ENCODE results near the gene BTG4. TPM values are rescaled to one million over a fixed set of nuclear protein-coding genes. Genes with fewer than 3 reads are reported as not detected.

BTG4 gene
- total RNA-seq, 6 donors from 2014 or later, result 0.24 to 4.1 (median 1.1) TPM; not detected in 3

DNA sequence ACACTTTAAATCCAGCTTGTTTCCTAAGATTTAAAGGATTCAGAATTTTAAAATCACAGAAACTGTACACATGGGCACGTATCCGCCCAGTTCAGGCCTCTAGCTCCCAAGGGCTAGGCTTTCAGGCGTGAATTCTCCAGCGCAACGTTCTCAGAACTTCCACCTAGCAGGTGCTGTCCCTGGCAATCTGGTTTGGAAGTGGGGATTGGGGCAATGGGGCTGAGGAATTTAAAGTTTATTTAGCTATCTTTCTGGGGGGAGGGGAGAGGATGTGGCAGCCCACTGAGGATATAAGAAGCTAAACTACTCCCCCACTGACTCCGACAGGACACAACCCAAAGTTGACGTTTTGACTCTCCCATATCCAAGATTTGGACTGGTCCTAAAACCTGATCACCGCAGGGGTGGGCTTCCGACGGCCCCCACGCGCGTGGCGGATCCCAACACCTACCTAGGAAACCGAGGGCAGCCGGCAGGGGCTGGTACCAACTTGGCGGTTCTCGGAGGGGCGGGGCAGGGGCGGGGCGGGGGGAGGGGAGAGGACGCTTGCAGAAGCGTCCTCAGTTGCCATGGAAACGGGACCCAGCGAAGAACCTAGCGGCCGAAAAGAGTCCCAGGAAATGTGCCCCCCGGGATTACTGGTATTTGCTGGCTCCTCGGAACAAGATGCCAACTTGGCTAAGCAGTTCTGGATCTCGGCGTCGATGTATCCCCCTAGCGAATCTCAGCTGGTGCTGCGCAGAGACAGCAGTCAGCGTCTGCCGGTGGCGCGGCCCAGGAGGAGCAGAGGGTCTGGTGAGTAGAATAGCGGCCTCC, 2.2 kb upstream of the BTG4 start, which contains the start of gene HOATZ:
Gene HOATZ (plus strand): TSS at position 563 of the 816 bp plus-strand sequence. CDS start 7 bp downstream, at position 570.
- no peak for ATAC-seq (ENCODE audit: low FRiP score in 2 of 2)
- Histone ChIP-seq H3K4me3 (peak within 1 kb of the TSS in 2 of 4 donors; percentile 3 to 11), H3K9me3 (no peaks in the 10 kb centered on the region), H3K27me3 (peaks cover 0 to 22% (median 11%) of the 10 kb centered on the region in 4 donors), H3K36me3 (no peaks in the 10 kb centered on the region), H3K4me1 (peaks cover 11 to 21% (median 17%) of the 10 kb centered on the region in 4 donors), H3K27ac (no peak within 1 kb of the TSS)
- TF ChIP-seq POLR2AphosphoS5 (IDR thresholded peaks at IDR 0.05) (no peak), EP300 (IDR thresholded peaks at IDR 0.05) (no peak)
- DNase-seq, result peak in 1 of 2 donors; percentile 75
- WGBS, 2 donors, result 23 to 29% methylated on average over 27 to 32 of the region's 39 CpGs

DNA sequence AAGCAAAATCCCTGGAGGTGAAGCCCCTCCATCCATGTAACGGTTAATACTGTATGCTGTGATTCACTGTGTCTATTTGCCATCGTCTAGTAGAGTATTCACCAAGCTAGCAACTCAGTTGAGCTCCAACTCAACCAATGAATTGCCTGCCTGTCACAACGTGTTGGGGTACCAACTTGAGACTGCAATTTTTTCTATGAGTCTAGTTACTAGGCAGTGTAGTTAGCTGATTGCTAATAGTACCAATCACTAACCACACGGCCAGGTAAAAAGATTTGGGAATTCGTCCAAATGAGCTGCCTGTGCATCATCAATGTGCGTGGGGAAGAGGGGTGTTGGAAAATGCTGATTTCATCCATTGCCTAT, 1.0 kb upstream of the BTG4 start:
- DNase-seq (no peak), ATAC-seq (ENCODE audit: low FRiP score in 2 of 2) (peak in 1 of 2 donors; percentile 15)
- TF ChIP-seq CTCF (IDR thresholded peaks at IDR 0.05) (no peak), POLR2A (IDR thresholded peaks at IDR 0.05) (no peak), POLR2AphosphoS5 (IDR thresholded peaks at IDR 0.05) (no peak), EP300 (IDR thresholded peaks at IDR 0.05) (no peak)
- Histone ChIP-seq H3K36me3 (no peaks in the 10 kb centered on the region), H3K27ac (no peak overlapping the region), H3K4me1 (peaks cover 11 to 21% (median 17%) of the 10 kb centered on the region in 4 donors), H3K27me3 (peaks cover 0 to 22% (median 11%) of the 10 kb centered on the region in 4 donors), H3K4me3 (peak overlapping the region in 2 of 4 donors; percentile 37 to 52), H3K9me3 (no peaks in the 10 kb centered on the region)
- 34 to 35% methylated on average over 6 of the region's 6 CpGs for WGBS, 2 donors

GRCh38 chr11:111510311-111510710, 1.9 kb downstream of the BTG4 start:
- no peaks in the 10 kb centered on the region for H3K36me3 ChIP-seq
- no peaks in the 10 kb centered on the region for H3K9me3 ChIP-seq
- no peak overlapping the region for H3K27ac ChIP-seq
- peaks cover 0 to 22% (median 11%) of the 10 kb centered on the region in 4 donors for H3K27me3 ChIP-seq
- DNase-seq (no peak), ATAC-seq (ENCODE audit: low FRiP score in 2 of 2) (no peak)
- H3K4me1 ChIP-seq, result peaks cover 11 to 21% (median 17%) of the 10 kb centered on the region in 4 donors
- no peak overlapping the region for H3K4me3 ChIP-seq
- TF ChIP-seq CTCF (IDR thresholded peaks at IDR 0.05), result no peak
- no peak for TF ChIP-seq EP300 (IDR thresholded peaks at IDR 0.05)
- no peak for TF ChIP-seq POLR2AphosphoS5 (IDR thresholded peaks at IDR 0.05)
- no peak for TF ChIP-seq POLR2A (IDR thresholded peaks at IDR 0.05)
- WGBS, 2 donors, result 91 to 100% methylated on average over 1 of the region's 1 CpG

DNA sequence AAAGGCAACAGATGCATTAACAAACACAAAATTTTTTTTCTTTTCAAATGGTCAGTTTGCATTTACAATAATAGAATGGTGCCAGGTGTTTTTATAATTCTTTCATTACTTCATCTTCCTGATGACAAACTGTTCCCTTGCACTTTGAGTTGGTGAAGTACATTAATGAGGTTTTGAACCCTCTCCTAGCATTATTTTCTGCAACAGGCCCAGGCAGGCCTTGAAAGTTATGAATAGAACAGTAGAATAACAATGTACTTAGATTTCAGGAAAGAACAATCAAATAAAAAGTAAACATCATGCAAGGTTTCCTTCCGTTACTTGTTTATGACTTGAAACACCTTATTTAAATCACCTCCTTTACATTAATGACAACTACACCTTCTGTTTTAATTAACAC, 9.6 kb downstream of the BTG4 start:
- no peaks in the 10 kb centered on the region for H3K4me1 ChIP-seq
- DNase-seq, result no peak
- no peaks in the 10 kb centered on the region for H3K9me3 ChIP-seq
- no peak overlapping the region for H3K4me3 ChIP-seq
- no peaks in the 10 kb centered on the region for H3K27me3 ChIP-seq
- WGBS, 2 donors, result 61 to 78% methylated on average over 1 of the region's 1 CpG
- no peak overlapping the region for H3K27ac ChIP-seq
- no peak for TF ChIP-seq EP300 (IDR thresholded peaks at IDR 0.05)
- H3K36me3 ChIP-seq, result no peaks in the 10 kb centered on the region
- ATAC-seq (ENCODE audit: low FRiP score in 2 of 2), result no peak

GRCh38 chr11:111500481-111500880, 11.7 kb downstream of the BTG4 start:
- no peak overlapping the region for H3K4me3 ChIP-seq
- 84% methylated on average over 1 of the region's 1 CpG for WGBS, 2 donors
- no peak overlapping the region for H3K27ac ChIP-seq
- H3K4me1 ChIP-seq, result no peaks in the 10 kb centered on the region
- ATAC-seq (ENCODE audit: low FRiP score in 2 of 2) (no peak), DNase-seq (no peak)
- no peaks in the 10 kb centered on the region for H3K36me3 ChIP-seq
- H3K27me3 ChIP-seq, result no peaks in the 10 kb centered on the region
- TF ChIP-seq CTCF (IDR thresholded peaks at IDR 0.05), result no peak
- TF ChIP-seq EP300 (IDR thresholded peaks at IDR 0.05), result no peak
- TF ChIP-seq POLR2AphosphoS5 (IDR thresholded peaks at IDR 0.05), result no peak
- no peak for TF ChIP-seq POLR2A (IDR thresholded peaks at IDR 0.05)
- no peaks in the 10 kb centered on the region for H3K9me3 ChIP-seq

Measured in upper lobe of left lung (tissue), 6 donors.